HG02981 (cell line): ENCODE results near the gene USP20.

Experiments used
- ATAC-seq: cut with Tn5 transposase; IDR thresholded peaks from one replicate; pipeline ENCODE4 v1.9.1; 2021; ENCODE audit warnings: mild to moderate bottlenecking, moderate library complexity; ENCODE audit not compliant: unreplicated experiment

Gene USP20

DNA sequence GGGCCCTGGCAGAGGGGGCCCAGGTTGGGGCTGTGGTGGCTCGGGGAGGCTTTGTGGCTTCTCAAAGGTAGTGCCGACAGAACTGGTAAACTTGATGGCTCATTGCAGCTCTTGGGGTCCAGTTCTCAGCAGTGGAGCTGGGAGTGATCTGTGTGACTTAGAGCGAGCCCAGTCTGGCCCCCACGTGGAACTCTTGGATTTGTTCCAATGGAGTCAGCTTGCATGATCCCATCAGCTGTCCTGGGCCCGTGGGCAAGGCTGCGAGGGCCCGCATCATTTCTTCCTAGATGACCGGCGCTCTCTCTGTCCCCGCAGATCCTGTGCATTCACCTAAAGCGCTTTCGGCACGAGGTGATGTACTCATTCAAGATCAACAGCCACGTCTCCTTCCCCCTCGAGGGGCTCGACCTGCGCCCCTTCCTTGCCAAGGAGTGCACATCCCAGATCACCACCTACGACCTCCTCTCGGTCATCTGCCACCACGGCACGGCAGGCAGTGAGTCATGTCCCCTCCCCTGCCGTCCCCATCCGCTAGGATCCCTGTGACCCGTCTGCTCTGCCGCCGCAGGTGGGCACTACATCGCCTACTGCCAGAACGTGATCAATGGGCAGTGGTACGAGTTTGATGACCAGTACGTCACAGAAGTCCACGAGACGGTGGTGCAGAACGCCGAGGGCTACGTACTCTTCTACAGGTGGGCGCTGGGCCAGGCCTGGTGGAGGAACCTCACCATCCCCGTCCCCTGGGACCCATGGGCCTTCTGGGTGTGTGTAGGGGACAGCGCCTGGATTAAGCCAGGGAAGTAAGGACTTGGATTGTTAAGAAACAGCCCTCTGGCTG, 39.2 kb downstream of the USP20 start:
- ATAC-seq: no peak

DNA sequence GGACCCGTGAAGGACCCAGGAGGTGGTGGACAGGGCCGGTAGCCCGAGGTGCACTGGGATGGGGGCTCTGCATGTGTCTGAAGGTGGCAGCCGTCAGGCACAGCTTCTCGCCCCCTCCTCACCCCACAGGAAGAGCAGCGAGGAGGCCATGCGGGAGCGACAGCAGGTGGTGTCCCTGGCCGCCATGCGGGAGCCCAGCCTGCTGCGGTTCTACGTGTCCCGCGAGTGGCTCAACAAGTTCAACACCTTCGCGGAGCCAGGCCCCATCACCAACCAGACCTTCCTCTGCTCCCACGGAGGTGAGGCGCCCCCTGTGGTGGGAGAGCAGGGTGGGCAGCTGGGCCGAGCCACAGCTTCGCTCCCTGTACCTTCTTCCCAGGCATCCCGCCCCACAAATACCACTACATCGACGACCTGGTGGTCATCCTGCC, 39.9 kb downstream of the USP20 start:
- ATAC-seq: no peak

DNA sequence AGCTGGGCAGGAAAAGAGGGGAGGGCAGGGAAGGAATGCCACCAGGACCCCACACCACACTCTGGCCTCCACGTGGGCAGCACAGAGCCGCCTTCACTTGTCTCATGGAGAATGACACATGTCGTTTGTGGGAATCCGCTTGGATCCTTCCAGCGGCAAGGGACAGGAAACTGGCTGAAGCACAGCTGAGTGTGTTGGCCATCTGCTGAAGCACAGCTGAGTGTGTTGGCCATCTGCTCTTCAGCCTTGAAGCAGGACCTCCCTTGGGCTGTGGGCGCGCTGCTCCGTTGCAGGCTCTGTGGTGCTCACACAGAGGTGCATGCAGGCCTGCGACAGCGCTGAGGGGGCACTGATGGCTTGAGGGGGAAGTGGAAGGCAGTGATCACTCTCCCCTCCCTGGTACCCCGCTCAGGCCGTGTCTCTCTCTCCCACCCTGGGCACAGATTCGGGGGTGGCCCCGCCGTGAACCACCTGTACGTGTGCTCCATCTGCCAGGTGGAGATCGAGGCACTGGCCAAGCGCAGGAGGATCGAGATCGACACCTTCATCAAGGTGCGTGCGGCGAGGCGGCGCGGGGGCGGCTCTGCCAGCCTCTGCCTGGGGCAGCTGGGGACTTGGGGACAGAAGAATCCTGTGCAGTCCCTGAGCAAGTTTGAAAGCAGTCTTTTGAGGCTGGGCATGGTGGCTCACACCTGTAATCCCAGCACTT, 40.6 kb downstream of the USP20 start:
- no peak for ATAC-seq

DNA sequence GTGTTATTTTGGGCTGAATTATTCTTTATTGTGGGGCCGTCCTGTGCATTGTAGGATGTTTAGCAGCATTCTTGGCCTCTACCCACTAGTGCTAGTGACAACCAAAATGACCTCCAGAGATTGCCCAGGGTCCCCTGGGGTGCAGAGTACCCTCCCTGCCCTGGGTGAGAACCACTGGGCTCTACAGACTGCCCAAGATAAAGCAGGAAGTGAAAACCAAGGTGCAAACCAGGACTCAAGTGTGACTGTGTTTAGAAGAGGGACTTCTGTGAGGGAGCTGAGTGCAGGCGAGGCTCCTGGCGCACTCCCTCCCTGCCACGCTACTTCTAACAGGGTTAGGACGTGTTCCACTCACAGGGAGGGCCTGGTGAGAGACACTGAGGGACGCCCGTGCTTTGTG, 41.6 kb downstream of the USP20 start:
- ATAC-seq: no peak

DNA sequence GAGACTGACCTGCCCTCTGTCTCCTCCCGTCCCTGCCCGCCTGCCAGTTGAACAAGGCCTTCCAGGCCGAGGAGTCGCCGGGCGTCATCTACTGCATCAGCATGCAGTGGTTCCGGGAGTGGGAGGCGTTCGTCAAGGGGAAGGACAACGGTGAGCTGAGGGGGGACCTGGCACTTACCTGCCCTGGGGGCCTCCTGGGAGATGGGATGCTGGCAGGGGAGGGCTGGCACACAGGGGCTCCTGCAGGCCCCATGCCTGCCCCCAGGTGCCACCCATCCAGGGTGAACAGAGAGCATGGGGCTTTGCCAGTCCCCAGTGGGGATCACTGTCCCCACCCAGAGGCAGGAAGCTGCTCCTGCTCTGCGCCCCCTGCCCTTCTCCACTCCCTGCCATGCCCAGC, 43.0 kb downstream of the USP20 start:
- ATAC-seq: no peak

DNA sequence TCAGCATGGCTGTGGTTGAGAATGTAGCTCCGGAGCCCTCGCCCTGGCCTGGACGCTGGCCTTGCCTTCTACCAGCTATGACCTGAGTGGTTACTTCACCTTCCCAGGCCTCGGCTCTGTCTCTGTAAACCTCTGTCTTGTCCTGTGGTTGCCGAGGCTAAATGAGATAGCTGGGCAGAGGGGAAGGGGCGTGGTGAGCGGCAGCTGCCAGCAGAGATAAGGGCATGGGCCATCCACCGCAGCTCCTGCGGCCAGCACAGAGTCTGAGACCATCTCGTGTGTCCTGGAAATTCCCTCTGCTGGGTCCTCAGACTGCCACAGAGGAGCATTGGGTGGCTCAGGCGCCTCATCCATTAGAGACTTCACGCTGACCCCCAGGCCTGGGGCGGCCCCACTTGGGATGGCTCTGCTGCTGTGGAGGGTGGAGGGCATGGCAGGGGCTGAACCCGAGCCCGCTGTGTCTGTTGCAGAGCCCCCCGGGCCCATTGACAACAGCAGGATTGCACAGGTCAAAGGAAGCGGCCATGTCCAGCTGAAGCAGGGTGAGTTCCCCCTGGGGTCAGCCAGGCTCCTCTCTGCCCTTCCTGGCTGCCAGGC, 43.9 kb downstream of the USP20 start:
- no peak for ATAC-seq

GRCh38 chr9:129879991-129880653, 44.9 kb downstream of the USP20 start:
- ATAC-seq: no peak

DNA sequence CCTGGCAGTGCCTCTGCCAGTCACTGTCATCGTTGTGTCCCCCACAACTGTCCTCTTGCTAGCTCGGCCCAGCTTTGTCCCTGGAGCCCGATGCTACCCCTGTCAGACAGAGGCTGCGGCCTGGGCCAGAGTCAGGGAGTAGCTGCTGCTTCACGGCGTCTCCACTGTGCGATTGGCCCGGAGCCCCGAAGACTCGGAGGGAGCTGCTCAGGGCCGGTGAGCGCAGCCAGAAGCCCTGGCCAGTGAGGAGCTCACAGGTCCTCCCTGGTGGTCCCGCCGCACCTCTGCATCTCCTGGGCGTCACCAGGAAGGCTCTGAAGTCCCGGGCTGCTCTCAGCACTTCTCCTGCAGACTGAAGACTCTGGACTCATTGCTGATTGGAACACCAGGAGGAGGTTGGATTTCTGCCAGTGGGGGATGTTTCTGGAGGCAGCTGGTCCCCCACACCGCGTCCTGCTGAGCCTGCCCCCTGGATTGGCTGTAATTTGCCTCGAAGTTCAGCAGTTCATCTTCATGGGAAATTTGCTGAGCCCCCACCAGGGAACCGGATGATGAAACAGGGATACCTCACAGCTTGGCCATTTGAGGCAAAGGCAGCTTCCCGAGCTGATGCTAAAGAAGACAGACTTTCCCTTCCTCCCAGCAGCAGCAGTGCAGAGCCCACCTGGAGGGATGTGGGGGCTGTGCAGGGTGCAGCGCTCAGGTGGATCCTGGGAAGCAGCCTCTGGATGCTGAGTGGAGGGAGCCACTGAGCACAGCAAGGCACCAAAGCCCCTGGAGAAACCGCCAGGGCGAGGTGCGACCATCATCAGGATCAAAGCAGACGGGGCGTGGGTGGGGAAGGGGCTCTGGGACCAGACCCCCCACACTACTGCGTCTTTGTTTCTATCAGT, 45.6 kb downstream of the USP20 start:
- no peak for ATAC-seq

GRCh38 chr9:129881547-129882324, 46.5 kb downstream of the USP20 start:
- ATAC-seq: no peak

DNA sequence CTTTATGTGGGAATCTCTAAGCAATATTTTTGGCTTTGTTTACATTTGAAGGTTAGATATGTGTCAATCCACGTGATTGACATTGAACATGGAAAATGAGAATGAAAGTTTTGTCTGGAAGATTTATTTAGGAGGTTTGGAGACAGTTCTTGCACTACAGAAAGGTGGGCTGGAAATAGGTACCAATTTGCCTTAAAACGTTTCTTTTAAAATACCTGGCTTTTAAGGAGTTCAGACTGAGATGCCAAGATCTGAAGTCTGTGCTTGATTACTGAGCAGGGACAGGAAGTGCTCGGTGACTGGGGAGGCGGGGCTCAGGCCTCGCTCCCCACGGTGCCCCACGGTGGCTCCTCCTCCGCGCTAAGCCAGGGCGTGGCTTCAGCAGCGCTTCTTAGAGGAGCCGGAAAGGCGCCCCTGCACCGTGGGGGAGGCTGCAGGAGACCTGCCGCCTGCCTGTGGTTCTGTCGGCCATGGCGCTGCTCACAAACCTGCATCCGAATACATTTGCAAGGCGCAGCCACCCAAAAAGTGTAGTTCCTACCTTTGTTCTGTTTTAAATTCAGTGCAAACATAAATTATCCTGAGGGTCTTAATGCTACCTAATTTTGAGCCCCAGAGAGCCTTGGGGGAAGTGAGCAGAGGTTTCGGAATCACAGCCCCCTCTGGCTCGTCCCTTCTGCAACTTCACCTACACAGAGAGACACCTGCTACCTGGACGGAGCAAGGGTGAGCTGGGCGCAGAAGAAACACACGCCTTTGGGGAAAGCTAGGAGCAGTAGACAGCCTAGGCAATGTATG, 49.2 kb downstream of the USP20 start:
- peak; percentile 44 for ATAC-seq

DNA sequence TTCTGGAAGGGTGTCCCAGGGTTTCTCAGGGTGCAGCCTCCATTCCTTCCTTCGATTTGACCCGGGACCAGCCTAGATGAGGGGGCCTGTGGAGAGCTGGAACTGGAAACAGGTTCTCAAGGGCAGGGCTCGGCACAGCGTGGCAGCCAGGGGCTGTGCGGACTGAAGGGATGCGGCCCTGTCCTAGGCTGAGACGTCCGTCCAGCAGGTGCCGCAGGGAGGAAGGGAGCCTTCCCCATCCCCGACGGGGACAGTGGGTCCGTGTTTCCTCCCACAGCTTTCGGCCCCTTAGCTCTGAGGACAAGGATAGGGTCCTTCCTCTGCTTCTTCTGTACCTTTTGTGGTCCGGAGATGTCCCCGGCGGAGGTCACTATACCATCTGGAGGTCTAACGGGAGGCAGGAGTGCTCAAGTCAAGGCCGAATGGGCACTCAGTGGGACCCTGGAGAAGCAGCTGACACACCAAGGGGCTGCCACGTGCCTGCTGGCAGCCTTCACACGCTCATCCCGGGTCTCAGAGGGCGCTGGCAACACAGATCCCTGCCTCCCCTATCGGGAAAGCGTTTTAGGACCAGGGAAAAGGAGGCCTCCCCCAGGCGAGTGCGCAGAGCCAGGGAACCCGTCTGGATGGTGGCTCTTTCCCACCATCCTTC, 49.9 kb downstream of the USP20 start:
- no peak for ATAC-seq

- ATAC-seq: peak; percentile 24
These were observed 50.4 kb downstream of the USP20 start for GRCh38 chr9:129885670-129886106.

DNA sequence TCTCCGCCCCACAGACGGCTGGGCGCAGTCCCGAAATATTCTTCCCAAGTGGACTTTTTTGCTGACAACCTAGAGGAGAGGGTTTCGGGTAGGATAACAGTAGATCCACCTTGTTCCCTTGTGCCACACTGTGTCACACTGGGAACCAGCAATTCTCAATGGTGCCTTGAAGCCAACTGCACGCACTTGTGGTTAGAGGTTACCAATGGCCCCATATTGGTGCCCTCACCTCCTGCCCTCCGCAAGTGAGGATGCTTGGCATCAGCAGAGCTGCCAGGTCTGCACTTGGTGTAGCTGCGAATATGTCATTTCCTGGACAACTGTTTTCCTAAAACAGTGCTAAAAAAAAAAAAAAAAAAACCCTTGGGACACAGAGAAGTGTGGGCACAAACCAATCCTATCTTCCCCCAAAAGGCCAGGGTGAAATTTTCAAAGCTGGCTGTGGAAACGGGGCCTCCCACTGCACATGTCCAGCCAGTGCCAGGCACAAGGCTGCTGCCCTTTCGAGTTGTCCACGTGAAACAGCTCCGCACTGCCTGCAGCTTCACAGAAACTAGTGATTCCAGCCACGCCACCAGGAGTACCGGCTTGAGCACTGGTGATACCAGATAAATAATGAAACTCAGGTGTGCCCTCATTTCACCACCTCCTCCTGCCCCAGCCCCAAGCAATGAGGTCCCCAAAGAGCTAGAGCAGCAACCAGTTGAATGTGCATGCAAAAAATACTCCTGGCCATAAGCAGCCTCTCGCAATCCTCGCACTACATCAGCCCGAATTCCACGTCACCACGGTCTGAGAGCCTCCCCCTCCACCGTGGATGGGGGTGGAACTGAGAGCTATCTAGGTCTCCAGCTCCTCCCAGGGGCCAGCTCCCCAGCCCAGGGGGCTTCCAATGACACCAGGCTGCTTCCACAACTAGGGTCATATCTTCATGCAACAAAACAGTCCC, 51.2 kb downstream of the USP20 start:
- no peak for ATAC-seq

DNA sequence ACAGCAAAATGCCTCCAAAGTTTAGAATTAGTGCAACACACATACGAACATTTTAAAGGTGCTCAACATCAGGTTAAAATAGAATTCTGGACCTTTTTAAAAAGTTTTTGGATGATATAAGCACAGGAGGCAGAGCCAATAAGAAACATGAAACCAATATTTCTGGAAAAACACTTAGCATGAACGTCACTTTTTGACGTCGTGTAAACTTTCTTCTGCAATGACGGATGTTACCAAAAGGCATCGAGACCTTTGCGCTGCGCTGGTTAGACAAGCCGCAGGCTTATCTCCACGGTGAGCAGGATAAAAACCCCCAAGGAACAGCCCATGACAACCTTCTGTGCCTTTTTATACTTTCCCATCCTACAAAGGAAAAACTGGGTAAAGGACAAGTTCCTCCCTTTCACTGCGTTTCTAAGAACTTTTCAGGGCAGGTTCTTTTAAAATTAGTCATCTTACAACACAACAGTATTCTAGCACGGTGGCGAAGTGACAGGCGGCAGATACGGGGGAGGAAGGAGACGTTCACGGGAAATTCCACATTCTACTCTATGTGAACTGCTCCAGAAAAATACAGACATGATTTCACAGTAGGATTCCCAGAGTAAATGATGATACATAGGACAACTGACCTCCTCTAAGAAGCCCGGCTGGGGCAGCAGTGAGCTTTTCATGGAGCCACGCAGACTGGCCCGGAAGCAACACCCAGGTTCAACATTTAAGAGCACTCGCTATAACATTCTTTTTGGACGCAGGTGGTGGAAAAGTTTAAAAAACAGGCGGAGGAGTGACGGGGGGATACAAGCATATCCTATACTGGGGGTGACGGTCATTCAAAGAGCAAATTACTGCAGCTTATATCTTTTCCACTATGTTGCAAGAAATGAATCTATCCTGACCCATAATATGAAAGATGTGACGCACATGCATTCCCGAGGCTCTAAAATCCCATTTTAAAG, 52.4 kb downstream of the USP20 start:
- ATAC-seq: no peak

GRCh38 chr9:129888293-129889121, 53.2 kb downstream of the USP20 start:
- peak; percentile 55 for ATAC-seq
